GM08714 (cell line): ENCODE data around the gene NCS1.
"Not testable (repeated sequence)": the region's sequence is repeated elsewhere in the genome, so short reads cannot be mapped to it uniquely, and the experiment has no call there.

Source experiments
- H3K4me3 ChIP-seq: fragments of 200-500 bp; sonication (Bioruptor generic); 2 replicates; pipeline ENCODE4 v1.5.1; 2014; ENCODE audit warnings: mild to moderate bottlenecking, low read length, inconsistent platforms
- ZNF274 ChIP-seq: IDR thresholded peaks from 2 replicates; pipeline ENCODE4 v1.6.1; 2012; ENCODE audit warnings: mild to moderate bottlenecking, low read depth, low read length

The NCS1 gene

GRCh38 chr9:130255631-130256134, 83.5 kb downstream of the NCS1 start:
- no peak for TF ChIP-seq ZNF274
- H3K4me3 ChIP-seq: no peak overlapping the region

GRCh38 chr9:130256644-130257043, 84.4 kb downstream of the NCS1 start:
- no peak for TF ChIP-seq ZNF274
- no peak overlapping the region for H3K4me3 ChIP-seq

- not testable (repeated sequence) for H3K4me3 ChIP-seq
These were observed 85.9 kb downstream of the NCS1 start for GRCh38 chr9:130258137-130258536.

GRCh38 chr9:130259044-130259443, 86.8 kb downstream of the NCS1 start:
- H3K4me3 ChIP-seq: no peak overlapping the region
- no peak for TF ChIP-seq ZNF274

GRCh38 chr9:130260816-130261765, 88.9 kb downstream of the NCS1 start:
- H3K4me3 ChIP-seq: no peak overlapping the region
- TF ChIP-seq ZNF274: no peak

GRCh38 chr9:130262061-130262745, 90.0 kb downstream of the NCS1 start:
- H3K4me3 ChIP-seq: no peak overlapping the region
- no peak for TF ChIP-seq ZNF274

GRCh38 chr9:130262771-130263170, 90.6 kb downstream of the NCS1 start:
- no peak overlapping the region for H3K4me3 ChIP-seq
- TF ChIP-seq ZNF274: no peak

GRCh38 chr9:130263601-130264413, 91.6 kb downstream of the NCS1 start:
- TF ChIP-seq ZNF274: no peak
- H3K4me3 ChIP-seq: no peak overlapping the region

GRCh38 chr9:130264414-130265350, 92.5 kb downstream of the NCS1 start:
- TF ChIP-seq ZNF274: no peak
- H3K4me3 ChIP-seq: no peak overlapping the region

GRCh38 chr9:130265431-130266235, 93.4 kb downstream of the NCS1 start, which contains the start of gene HMCN2:
HMCN2 (plus strand) TSS chr9:130265760; CDS start chr9:130265879, 119 bp downstream.
- TF ChIP-seq ZNF274: no peak
- no peak within 1 kb of the TSS for H3K4me3 ChIP-seq

GRCh38 chr9:130266236-130267098, 94.3 kb downstream of the NCS1 start:
- H3K4me3 ChIP-seq: no peak overlapping the region

More at GRCh38 chr9:130266236-130267098, 94.3 kb downstream of the NCS1 start:
- TF ChIP-seq ZNF274: no peak
